K562 (cell line): ENCODE measurements around the gene GSTA4.

Source experiments
- BRCA1 ChIP-seq, 2 experiments: fragments of 450-650 bp in 1 of 2; sonication (generic) in 1 of 2; formaldehyde crosslinking in 1 of 2; IDR thresholded peaks; 2 replicates each; pipeline versions ENCODE4 v1.5.0 to v1.6.1; 2017 to 2020; ENCODE audit warnings: mild to moderate bottlenecking in 1 of 2, missing genetic modification reagents in 1 of 2
- CHD2 ChIP-seq: IDR thresholded peaks from 2 replicates; pipeline ENCODE4 v1.6.1; 2011; ENCODE audit warnings: low read depth, low read length
- E2F5 ChIP-seq: sonication (generic); formaldehyde crosslinking; IDR thresholded peaks from 2 replicates; pipeline ENCODE4 v1.8.0; 2022; ENCODE audit warnings: mild to moderate bottlenecking, missing genetic modification reagents
- IRF2 ChIP-seq: sonication (generic); formaldehyde crosslinking; IDR thresholded peaks from 2 replicates; pipeline ENCODE4 v1.8.1; 2022; ENCODE audit warnings: mild to moderate bottlenecking, missing genetic modification reagents
- MAFK ChIP-seq: IDR thresholded peaks from 2 replicates; pipeline ENCODE4 v1.6.1; 2011; ENCODE audit warnings: low read length, improper control_type of control experiment
- POLR2AphosphoS2 ChIP-seq: IDR thresholded peaks from 2 replicates; pipeline ENCODE4 v1.6.1; 2012; ENCODE audit warnings: low read length, improper control_type of control experiment
- RERE ChIP-seq: sonication (generic); formaldehyde crosslinking; IDR thresholded peaks from 2 replicates; pipeline ENCODE4 v1.8.0; 2023; ENCODE audit warnings: missing genetic modification reagents, mild to moderate bottlenecking, borderline replicate concordance
- ZFP36 ChIP-seq: fragments of 150-350 bp; IDR thresholded peaks from 2 replicates; pipeline ENCODE4 v1.6.1; 2018; ENCODE audit warnings: low read length, low read depth; ENCODE audit not compliant: partially characterized antibody
- ZNF717 ChIP-seq: fragments of 250-450 bp; sonication (Bioruptor Pico); IDR thresholded peaks from 2 replicates; pipeline ENCODE4 v1.5.0; 2021
- TF ChIP-seq, protein P1 (sequence below): fragments of 200-800 bp; sonication (Bioruptor generic); IDR thresholded peaks from 2 replicates; pipeline ENCODE4 v1.6.1; 2017; ENCODE audit warnings: missing genetic modification characterization, missing compliant biosample characterization
- TF ChIP-seq, protein P2 (sequence below), 3 experiments: IDR thresholded peaks in 2 of 3; conservative IDR thresholded peaks in 1 of 3; 2 replicates each; pipeline ENCODE4 v1.5.1; 2011 to 2012; ENCODE audit warnings: low read length in 3 of 3, mild to moderate bottlenecking in 3 of 3, control low read depth in 2 of 3, improper control_type of control experiment in 1 of 3, inconsistent platforms in 1 of 3, low read depth in 1 of 3, mixed read lengths in 1 of 3, moderate library complexity in 1 of 3; ENCODE audit not compliant: insufficient read depth in 2 of 3

GRCh38 chr6:52946306-52946705 is 48.8 kb downstream of the GSTA4 start:
- TF ChIP-seq BRCA1 (IDR thresholded peaks at IDR 0.05) (no peak), BRCA1 (CRISPR knock-in tag; IDR thresholded peaks at IDR 0.05) (no peak), E2F5 (CRISPR knock-in tag) (no peak), ZFP36 (no peak), ZNF717 (CRISPR knock-in tag) (no peak), IRF2 (no peak), POLR2AphosphoS2 (no peak), RERE (CRISPR knock-in tag) (no peak), CHD2 (no peak), MAFK (no peak)
- TF ChIP-seq, protein P1, sequence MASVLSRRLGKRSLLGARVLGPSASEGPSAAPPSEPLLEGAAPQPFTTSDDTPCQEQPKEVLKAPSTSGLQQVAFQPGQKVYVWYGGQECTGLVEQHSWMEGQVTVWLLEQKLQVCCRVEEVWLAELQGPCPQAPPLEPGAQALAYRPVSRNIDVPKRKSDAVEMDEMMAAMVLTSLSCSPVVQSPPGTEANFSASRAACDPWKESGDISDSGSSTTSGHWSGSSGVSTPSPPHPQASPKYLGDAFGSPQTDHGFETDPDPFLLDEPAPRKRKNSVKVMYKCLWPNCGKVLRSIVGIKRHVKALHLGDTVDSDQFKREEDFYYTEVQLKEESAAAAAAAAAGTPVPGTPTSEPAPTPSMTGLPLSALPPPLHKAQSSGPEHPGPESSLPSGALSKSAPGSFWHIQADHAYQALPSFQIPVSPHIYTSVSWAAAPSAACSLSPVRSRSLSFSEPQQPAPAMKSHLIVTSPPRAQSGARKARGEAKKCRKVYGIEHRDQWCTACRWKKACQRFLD = no peak
- TF ChIP-seq, protein P2, sequence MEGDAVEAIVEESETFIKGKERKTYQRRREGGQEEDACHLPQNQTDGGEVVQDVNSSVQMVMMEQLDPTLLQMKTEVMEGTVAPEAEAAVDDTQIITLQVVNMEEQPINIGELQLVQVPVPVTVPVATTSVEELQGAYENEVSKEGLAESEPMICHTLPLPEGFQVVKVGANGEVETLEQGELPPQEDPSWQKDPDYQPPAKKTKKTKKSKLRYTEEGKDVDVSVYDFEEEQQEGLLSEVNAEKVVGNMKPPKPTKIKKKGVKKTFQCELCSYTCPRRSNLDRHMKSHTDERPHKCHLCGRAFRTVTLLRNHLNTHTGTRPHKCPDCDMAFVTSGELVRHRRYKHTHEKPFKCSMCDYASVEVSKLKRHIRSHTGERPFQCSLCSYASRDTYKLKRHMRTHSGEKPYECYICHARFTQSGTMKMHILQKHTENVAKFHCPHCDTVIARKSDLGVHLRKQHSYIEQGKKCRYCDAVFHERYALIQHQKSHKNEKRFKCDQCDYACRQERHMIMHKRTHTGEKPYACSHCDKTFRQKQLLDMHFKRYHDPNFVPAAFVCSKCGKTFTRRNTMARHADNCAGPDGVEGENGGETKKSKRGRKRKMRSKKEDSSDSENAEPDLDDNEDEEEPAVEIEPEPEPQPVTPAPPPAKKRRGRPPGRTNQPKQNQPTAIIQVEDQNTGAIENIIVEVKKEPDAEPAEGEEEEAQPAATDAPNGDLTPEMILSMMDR (IDR thresholded peaks at IDR 0.05 in 2 of 3, conservative IDR thresholded peaks at IDR 0.05 in 1 of 3; ENCODE audit: insufficient read depth in 2 of 3, low read depth in 1 of 3, low read length in 3 of 3) = no peak
